HG03095 (cell line): Measurements from ENCODE around the gene CNRIP1.

Source experiments
- ATAC-seq: cut with Tn5 transposase; IDR thresholded peaks from one replicate; pipeline ENCODE4 v1.9.1; 2021; ENCODE audit warnings: moderate library complexity; ENCODE audit not compliant: unreplicated experiment

Gene CNRIP1

DNA sequence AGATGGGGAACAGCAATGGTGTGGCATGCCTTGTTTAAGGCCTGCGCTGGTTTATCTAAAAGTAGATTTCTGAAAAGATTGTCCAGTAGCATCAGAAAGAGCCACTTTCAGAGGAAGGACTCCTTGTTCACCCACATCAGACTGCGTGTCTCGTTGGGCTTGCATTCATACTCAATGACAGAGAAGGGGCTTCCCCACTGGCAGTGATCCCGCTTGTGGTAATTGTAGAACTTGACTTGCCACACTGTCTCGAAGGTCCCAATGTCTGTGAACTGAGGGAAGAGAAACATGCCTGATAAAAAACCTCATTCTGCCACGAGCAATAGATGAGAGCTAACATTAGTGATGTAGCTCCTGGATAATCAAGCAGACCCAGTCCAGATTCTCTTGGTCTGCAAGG is 26.0 kb downstream of the CNRIP1 start:
- no peak for ATAC-seq

DNA sequence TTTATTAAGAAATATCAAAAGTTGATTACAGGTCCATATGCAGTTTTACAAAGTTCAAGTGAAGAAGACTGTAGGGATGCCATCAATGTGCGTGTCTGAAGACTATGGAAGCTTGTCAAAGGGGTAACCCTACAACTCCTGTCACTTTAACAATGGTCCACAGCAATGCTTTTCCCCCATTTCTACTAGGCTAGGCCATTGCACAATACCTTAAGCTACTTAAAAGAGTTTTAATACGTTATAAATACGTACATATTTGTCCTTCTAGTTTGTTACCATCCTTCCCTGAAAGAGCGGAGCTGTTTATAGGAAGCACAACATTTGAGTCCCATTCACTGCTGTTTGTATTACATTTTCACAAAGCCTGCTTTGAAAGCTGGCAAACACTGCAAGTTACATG is 26.7 kb downstream of the CNRIP1 start:
- ATAC-seq, result no peak

DNA sequence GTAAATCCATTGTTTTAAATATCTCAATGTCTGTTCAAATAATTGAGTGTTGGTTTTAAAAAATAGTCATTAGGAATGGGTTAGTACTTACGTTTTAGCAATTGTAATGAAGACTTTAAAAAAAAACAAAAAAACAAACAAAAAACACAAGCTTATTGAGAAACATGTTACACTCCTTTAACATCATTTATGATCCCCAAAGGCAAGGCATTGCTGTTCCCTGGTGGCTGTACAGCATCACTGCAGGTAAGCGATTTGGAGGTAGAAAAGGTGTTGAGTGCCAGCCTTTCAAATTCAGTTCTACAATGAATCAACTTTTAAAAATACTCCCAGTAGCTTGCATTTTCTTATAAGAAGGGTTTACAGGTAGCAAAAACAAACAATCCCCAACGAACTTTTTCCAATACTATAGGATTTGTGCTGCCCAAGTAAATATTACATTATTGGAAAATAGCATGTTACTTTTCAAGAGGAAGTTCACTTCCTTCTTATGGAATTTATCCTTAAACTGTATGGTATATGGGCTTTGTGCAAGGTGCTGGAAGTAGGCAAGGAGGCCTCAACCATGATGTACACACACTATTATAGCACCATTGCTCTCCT is 27.5 kb downstream of the CNRIP1 start:
- ATAC-seq, result no peak

DNA sequence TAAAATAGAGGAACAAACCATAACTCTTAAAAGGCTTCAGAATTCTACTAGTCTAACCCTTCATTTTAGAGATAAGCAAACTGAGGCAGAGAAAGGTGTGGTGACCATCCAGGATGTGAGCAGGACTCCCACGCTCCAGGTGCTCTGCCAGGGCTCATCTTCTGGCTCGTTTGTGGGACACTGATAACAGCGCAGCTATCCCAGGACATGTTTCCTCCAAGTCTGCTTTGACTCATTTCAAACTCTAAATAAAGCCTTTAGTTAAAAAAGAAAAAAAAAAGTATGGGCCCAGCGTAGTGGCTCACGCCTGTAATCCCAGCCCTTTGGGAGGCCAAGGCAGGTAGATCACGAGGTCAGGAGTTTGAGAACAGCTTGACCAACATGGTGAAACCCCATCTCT is 28.4 kb downstream of the CNRIP1 start:
- no peak for ATAC-seq

DNA sequence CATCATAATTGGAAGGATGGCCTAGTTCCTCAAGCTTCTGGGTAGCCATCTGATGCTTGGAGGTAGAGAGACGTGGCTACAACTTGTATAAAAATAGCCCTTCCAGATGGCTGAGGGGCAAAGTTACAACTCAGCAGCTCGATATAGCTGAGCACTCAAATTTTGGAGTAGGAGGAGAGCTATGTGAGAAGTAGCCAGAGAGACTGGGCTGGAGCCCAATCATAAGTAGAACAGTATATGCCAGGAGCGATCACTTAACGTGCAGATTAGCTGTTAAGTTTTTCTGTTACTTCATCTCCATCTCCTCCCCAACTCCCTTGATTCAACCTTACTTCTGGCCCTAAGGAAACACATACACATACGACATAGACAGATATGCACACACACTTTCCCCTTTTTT is 28.8 kb downstream of the CNRIP1 start:
- ATAC-seq, result no peak

DNA sequence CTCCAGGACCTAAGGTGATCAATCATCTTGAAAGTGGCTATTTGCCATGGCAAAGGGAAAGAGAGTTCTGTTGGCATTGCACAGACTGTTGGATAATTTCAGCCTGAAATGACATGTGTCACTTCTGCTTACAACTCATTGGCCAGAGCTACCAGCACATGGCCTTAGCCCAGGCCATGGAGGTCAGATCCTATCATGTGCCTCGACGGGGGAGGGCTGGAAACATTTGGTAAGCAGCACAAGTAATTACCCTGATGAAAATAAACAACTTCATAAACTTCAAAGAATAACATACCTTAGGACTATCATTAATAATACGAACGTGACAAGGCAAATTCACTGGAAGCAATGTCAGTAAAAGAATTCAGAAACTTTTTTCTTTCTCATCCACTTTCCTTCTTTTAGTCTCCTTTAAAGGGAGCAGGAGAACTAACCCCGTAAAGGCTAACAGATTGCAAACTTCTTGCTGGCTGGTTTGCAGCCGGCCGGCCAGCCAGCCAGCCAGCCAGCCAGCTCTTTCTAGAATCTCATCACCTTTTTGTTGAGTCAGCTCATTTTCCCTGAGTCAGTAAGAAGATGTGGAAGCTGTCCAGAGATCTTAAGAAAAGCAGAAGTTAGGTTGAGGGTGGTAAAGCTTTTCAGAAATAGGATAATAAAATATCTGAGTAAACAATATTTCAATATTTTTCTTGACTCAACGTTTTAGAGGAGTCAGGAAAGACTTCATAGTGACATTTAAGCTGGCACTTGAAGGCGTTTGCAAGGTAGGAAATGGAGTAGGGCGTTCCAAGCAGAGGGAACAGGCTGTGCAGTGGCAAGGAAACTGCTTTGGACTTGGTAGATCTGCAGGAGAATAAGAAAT is 31.9 kb downstream of the CNRIP1 start:
- no peak for ATAC-seq

DNA sequence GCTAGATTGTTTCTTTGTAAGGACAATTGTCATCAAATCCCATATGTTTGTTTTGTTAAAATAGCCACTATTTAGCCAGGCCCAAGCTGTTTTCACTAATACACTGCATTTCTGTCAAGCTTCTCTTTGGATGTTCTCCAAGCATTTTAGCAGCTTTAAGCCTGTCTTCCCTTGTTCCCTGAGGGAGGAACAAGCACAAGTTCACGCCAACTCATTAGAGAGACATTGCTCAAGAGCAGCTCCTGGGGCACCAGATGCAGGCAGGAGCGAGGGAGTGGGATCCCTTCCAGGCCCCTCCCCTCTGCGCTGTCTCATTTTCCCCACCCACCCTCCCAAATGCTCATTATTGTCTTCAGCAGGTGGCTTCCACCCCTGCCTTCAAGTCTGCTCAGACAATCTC is 34.9 kb downstream of the CNRIP1 start:
- ATAC-seq, result no peak

DNA sequence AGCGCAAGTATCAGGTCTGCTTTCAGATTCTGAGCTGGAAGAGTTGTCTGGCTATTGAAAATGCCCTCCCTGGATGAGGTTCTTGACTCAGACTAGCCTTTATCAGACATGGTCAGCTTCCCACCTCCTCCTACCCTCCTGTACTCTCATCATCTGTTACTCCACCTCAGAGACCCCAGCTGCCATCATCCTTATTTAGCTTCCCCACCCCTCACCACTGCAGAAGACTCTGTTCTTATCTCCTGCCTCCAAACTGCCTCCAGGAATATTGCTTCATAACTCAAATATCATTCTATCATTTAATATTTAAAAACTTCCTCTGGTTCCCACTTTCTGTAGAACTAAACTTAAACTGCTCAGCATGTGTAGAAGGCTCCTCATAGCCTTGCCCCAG is 36.3 kb downstream of the CNRIP1 start:
- ATAC-seq, result no peak

DNA sequence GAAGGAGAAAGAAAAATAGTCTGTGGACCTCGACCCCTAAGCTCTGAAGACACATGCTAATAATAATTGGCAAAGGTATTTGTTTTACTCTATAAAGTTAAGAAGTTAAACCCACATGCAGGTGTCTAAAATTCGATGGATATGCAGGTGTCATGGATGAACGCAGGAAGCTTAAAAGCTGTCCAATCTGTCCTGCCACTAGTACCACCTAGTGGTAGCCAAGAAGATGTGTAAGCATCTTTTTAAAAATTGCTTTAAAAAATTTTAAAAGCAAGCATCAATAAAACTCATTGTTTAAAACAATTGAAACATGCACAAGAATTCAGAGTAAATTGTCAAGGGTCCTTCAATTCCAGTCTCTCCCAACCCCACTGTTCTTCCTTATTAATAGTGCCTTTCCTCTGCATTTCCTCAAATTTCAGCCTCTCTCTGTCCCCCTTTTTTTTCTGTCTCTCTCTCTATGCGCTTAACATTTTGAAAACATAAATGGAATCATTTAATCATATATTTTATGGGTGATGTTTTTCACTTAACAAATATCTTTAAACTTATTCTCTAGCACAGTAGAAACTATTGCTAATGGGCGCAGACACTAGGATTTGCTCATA is 36.8 kb downstream of the CNRIP1 start:
- no peak for ATAC-seq

DNA sequence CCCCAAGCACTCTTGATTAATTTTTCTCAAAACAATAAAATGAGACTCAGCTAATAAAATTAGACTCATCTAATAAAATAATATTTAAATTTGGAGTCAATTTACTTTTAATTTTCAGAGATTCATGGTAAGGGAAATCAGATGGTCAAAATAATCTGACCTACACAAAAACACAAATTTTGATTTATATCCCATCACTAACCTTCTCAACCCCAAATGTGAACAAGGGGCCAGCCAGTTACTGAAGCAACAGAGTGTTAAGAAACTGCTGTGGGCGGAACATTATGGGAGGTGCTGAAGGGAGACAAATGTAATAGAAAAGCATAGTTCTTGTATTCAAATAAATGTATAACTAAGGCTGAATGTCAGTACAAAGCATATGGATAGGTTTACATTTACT is 39.0 kb downstream of the CNRIP1 start:
- ATAC-seq, result no peak

DNA sequence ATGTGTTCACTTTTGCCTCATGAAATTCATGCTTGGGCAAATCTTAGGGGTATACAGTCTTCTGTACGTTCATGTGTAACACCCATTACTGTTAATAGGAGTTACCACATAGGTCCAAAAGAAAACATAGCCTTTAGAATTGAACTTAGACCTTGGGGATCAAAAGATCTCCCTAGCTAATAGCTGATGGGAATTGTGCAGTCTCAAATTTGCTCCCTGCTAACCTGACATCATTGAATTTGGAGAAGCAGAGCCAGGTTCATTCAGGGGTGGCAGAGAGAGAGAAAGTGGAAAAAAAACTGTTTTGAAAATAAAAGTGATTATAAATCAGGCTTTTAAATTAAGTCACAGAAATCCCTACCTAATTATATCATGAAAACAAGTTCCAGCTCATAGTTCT is 39.4 kb downstream of the CNRIP1 start:
- no peak for ATAC-seq

DNA sequence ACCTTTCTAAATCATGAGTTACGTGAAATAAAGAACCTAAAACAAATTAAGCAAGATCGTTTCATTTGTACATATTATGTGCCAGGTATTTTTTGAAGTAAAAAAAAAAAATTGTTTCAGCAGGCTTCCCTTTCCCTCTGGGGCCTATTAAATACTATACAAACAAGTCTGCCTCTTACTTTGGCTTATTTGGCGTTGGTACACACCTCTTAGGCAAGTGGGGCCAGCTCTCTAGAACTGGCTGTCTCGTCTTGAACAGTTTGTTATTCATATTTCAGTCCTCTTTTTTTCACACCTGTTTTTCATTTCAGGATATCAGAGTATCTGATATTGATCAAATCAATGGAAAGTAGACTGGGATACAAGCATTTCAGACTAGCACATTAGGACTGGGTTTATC is 40.1 kb downstream of the CNRIP1 start:
- no peak for ATAC-seq

DNA sequence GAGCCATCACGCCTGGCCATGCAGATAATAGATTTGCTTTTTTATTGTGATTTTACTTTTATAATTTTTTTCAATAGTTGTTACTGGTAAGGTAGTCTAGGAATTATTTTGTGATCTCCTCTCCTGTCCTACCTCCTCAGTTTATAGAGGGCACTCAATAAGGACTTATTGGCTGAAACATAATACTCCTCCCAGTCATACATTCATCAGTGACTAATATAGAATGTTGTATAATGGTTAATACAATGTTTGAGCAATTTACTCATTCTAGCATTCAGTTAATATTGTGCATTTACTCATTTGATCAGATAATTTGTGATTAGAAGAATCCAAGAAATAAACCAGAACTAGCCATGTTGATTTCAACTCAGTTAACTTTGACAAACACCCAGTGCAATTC is 41.6 kb downstream of the CNRIP1 start:
- no peak for ATAC-seq

DNA sequence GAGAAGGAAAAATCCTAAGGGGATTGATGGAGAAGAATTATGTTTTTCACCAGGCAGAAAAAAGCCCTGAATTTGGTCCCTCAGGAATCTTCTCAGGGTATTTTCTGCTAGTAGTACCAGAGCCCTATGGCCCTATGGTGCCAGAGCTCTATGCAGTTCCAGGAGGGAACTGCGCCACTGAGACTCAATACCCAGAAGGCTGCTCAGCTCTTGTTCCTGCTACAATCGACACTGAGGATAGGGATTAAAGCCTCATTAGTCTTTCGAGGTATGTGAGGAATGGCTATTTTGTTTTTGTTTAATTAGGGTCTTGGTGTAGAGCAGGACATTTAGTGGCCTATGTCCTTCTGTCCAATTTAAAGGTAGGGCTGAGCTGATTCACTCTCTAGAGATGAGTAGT is 45.7 kb downstream of the CNRIP1 start:
- no peak for ATAC-seq

DNA sequence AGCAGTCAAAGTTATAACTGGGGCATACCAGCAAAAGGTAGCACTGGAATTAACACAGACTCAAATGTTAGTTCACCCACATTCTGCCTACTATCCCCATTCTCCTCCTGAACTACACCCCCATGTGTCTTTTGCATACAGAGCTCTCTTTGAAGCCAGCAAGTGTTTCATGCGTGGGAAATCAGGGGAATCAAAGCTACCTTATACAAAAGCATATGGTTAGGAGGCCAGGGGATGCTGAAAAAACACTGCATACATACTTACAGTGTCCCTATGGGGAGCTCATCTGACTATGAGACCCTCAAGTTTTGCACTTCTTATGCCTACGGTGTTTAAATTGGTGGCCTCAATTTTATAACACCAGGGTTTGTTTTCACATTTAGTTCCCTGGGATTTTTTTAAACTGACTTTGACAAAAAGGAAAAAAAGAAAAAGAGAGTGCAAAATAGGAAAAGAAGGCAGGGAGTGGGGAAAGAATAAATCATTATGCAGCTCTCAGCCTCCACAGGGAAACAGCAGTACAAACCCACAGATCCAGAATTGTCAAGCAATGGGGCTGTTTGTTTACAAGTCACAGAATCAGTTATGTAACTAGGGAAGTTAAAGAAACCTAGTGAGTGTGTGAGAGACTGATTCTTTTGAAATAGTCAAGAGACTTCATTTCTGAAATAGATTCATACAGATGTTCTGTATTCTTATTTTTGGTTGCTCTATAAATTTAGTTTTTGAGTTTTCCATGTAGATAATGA is 47.3 kb downstream of the CNRIP1 start:
- ATAC-seq, result no peak

DNA sequence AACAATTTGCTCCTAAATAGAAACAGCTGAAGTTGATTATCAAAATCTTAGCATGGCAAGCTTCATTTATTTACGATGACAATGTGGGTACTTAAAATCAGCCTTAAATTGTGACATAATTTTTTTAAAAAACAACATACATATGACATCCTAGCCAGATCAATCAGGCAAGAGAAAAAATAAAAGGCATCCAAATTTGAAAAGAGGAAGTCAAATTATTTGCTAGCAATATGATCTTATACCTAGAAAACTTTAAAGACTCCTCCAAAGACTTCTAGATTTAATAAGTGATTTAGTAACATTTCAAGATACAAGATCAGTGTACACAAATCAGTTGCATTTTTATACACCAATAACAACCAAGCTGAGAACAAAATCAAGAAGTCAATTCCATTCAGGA is 53.1 kb downstream of the CNRIP1 start:
- ATAC-seq, result no peak

DNA sequence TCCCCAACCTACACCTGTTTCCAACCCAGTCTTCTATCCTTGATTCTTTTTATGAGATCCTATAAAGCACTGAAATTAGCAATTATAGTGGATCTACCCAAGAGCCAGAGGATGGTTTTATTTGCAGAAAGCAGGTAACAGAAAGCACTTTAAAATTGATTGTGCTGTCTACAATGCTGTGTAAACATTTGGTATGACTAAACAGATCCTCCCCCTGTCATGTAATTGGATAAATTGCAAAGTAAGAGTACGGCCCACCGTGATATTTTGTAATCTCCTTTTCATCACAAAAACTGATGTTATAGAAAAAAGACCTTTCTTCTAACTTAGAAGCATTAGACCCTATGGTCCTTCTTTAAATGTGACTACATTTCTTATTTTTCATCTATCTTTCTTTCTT is 56.1 kb downstream of the CNRIP1 start:
- no peak for ATAC-seq

DNA sequence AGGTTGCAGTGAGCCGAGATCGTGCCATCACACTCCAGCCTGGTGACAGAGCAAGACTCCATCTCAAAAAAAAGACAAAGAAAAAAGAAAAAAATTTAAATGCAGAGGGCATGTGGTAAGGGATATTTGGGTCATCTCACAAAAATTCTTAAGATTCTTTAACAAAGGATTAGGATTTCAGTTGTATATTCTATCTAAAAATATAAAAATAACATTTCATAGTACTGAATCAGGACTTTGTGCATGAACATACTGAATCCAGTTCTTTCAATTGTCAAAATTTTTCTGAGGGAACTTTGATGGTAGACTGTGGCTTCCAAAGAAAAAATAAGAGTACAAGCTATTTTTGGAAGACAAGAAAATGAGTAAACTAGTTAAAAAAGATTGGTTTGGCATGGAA is 60.9 kb downstream of the CNRIP1 start:
- ATAC-seq, result no peak

DNA sequence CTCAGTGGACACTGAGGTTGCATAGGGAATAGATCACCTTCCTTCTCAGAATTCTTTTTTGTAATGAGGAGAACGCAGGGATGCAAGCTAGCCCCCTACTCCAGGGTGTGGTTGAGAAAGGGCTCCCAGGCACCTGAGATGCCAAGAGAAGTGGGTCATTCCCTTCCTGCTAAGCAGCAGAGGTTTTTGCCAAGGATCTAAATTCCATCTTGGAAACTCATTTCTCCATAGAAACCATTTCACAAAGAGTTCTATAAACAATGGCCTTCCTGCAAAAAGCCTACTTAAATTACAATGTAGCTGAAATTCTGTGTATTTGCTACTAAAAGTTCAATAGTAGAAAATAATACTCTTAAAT is 63.7 kb downstream of the CNRIP1 start:
- ATAC-seq, result no peak

DNA sequence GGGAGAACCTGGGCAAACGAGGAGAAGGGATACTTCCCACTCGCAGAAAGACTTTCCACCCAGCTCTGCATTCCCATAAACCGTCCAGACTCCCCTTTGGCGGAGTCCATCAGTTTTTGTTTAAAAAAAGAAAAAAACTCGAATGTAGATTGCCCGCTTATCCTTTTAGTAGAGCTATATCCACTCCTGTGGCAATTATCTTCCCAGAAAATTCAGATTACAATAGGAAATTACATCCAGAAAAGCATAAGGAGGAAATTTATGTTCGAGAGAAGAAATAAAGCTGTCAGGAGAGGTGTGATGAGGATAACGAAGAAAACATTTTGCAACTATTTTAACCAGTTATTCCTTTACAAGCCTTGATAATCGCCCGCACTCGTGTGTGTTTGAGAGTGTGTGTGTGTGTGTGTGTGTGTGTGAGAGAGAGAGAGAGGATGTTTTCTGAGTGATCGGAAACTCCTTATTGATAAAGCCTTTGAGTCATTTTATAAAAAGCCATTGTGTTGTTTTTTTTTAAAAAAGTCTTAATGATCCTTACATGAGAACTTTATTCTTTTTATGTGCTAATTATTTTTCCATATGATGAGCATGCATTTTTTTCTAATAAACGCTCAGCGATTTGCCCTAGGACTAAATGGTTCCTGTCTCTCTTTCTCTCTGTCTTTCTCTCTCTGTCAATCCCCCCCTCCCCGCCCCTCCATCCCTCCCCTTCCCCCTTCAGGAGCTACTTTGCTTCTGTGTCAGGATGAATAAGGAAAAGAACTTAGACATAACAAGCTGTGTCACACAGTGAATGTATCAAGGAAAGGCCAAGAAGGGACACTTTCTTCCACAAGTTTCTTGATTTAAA is 66.3 kb downstream of the CNRIP1 start:
- ATAC-seq, result no peak
